DMS53 (cell line): ENCODE measurements around the gene CDC42BPG.
A peak's percentile ranks its signal among the peaks of the same experiment; 100 is the strongest.

ENCODE experiments used
- DNase-seq: peaks from one replicate; lab custom pipeline; 2025; lab: John Stamatoyannopoulos, UW

The CDC42BPG gene

GRCh38 chr11:64844330-64845128, at the start of gene CDC42BPG:
Gene CDC42BPG (minus strand): TSS chr11:64844653. CDS start chr11:64844569, 84 bp downstream.
- DNase-seq, result peak; percentile 97

GRCh38 chr11:64893194-64894069, 49.0 kb upstream of the CDC42BPG start:
- peak; percentile 92 for DNase-seq

GRCh38 chr11:64892838-64893193, 48.4 kb upstream of the CDC42BPG start:
- peak; percentile 52 for DNase-seq

- peak; percentile 37 for DNase-seq
Observed at GRCh38 chr11:64892411-64892831, 48.0 kb upstream of the CDC42BPG start.

GRCh38 chr11:64891880-64892279, 47.4 kb upstream of the CDC42BPG start:
- no peak for DNase-seq

- DNase-seq, result no peak
Observed at GRCh38 chr11:64891215-64891848, 46.9 kb upstream of the CDC42BPG start.

GRCh38 chr11:64890522-64890939, 46.1 kb upstream of the CDC42BPG start:
- DNase-seq, result no peak

GRCh38 chr11:64888729-64889511, 44.5 kb upstream of the CDC42BPG start:
- DNase-seq, result peak; percentile 45

GRCh38 chr11:64888406-64888728, 43.9 kb upstream of the CDC42BPG start:
- no peak for DNase-seq

- DNase-seq, result peak; percentile 89
Observed at GRCh38 chr11:64887757-64888405, 43.4 kb upstream of the CDC42BPG start.

- peak; percentile 52 for DNase-seq
Observed at GRCh38 chr11:64887234-64887756, 42.8 kb upstream of the CDC42BPG start.

GRCh38 chr11:64885367-64886286, 41.2 kb upstream of the CDC42BPG start:
- DNase-seq, result peak; percentile 93

- DNase-seq, result no peak
Observed at GRCh38 chr11:64884019-64884418, 39.6 kb upstream of the CDC42BPG start.

GRCh38 chr11:64883575-64883974, 39.1 kb upstream of the CDC42BPG start:
- no peak for DNase-seq

GRCh38 chr11:64882243-64882642, 37.8 kb upstream of the CDC42BPG start:
- no peak for DNase-seq

GRCh38 chr11:64881476-64881875, 37.0 kb upstream of the CDC42BPG start:
- DNase-seq, result no peak

- DNase-seq, result no peak
Observed at GRCh38 chr11:64880240-64881001, 36.0 kb upstream of the CDC42BPG start.

GRCh38 chr11:64879244-64879900, 34.9 kb upstream of the CDC42BPG start:
- DNase-seq, result peak; percentile 78
